Choroid plexus epithelial cell (primary cell): ENCODE data around the gene OR10AG1.

Experiments
- DNase-seq: peaks from one replicate; pipeline ENCODE4 v3.0.0-alpha.2; 2010; ENCODE audit warnings: low read depth
- H3K4me3 ChIP-seq: 2 replicates; pipeline ENCODE4 v1.5.1; 2011; ENCODE audit warnings: low read depth, mild to moderate bottlenecking, control low read depth, low read length, moderate library complexity
- CTCF ChIP-seq: conservative IDR thresholded peaks from 2 replicates; pipeline ENCODE4 v1.5.1; 2011; ENCODE audit warnings: low read depth, mild to moderate bottlenecking, control low read depth, inconsistent platforms, low read length, moderate library complexity

Gene OR10AG1

GRCh38 chr11:55969845-55970244 lies at the start of gene OR10AG1:
Gene OR10AG1, minus strand, starts transcription at chr11:55969945. Its CDS starts 38 bp downstream, at chr11:55969907.
- TF ChIP-seq CTCF: no peak
- H3K4me3 ChIP-seq: no peak within 1 kb of the TSS
- DNase-seq: no peak

GRCh38 chr11:56013805-56014204 lies 44.1 kb upstream of the OR10AG1 start:
- TF ChIP-seq CTCF: no peak
- no peak overlapping the region for H3K4me3 ChIP-seq
- no peak for DNase-seq

GRCh38 chr11:56010716-56011115 lies 41.0 kb upstream of the OR10AG1 start:
- no peak for DNase-seq
- no peak for TF ChIP-seq CTCF
- no peak overlapping the region for H3K4me3 ChIP-seq

GRCh38 chr11:55994525-55994924 lies 24.8 kb upstream of the OR10AG1 start, which contains the start of gene OR5F1:
Gene OR5F1, minus strand, starts transcription at chr11:55994625. Its CDS starts 0 bp downstream, at chr11:55994625.
- DNase-seq: no peak
- H3K4me3 ChIP-seq: no peak within 1 kb of the TSS
- no peak for TF ChIP-seq CTCF

GRCh38 chr11:55970935-55971334 lies 1.2 kb upstream of the OR10AG1 start:
- H3K4me3 ChIP-seq: no peak overlapping the region
- DNase-seq: no peak
- no peak for TF ChIP-seq CTCF

GRCh38 chr11:55967914-55968313 lies 1.8 kb downstream of the OR10AG1 start:
- no peak for DNase-seq
- no peak for TF ChIP-seq CTCF

GRCh38 chr11:55966391-55966790 lies 3.4 kb downstream of the OR10AG1 start:
- TF ChIP-seq CTCF: no peak
- DNase-seq: no peak
- H3K4me3 ChIP-seq: no peak overlapping the region

More at GRCh38 chr11:55967914-55968313, 1.8 kb downstream of the OR10AG1 start:
- no peak overlapping the region for H3K4me3 ChIP-seq
